Measurements from ENCODE around the gene IL21R.

Gene IL21R

GRCh38 chr16:27486344-27486743, 84.4 kb downstream of the IL21R start:
- no peak overlapping the region for H3K4me3 ChIP-seq (ENCODE audit: low read length)

GRCh38 chr16:27486760-27487159, 84.8 kb downstream of the IL21R start:
- Histone ChIP-seq H3K9me2 (replicated peaks; ENCODE audit: control insufficient read depth, low read length) (no peaks in the 10 kb centered on the region), H3K79me2 (ENCODE audit: control insufficient read depth, low read length) (no peaks in the 10 kb centered on the region), H3K27me3 (ENCODE audit: control insufficient read depth, low read length) (no peaks in the 10 kb centered on the region), H3K4me3 (ENCODE audit: low read length) (no peak overlapping the region), H3K9me3 (ENCODE audit: control insufficient read depth, insufficient read depth, low read length) (no peaks in the 10 kb centered on the region), H4K20me1 (ENCODE audit: control insufficient read depth, insufficient read depth, low read depth, low read length) (0 out of 2 replicates have a peak, but pooled peaks cover 4% of the 10 kb centered on the region), H3K4me2 (ENCODE audit: low read length) (no peak overlapping the region), H3K4me1 (ENCODE audit: control insufficient read depth, low read length) (no peaks in the 10 kb centered on the region), H3K36me3 (ENCODE audit: control insufficient read depth, low read length) (peaks cover 76% of the 10 kb centered on the region), H3K27ac (ENCODE audit: low read depth, low read length) (no peak overlapping the region), H3F3A (ENCODE audit: control insufficient read depth, insufficient read depth) (no peaks in the 10 kb centered on the region)
- TF ChIP-seq CTCF (IDR thresholded peaks at IDR 0.05; ENCODE audit: low read depth, low read length, poor library complexity, severe bottlenecking) (no peak), EZH2phosphoT487 (IDR thresholded peaks at IDR 0.05; ENCODE audit: borderline replicate concordance, low read length) (no peak)

More at GRCh38 chr16:27486344-27486743, 84.4 kb downstream of the IL21R start:
- Histone ChIP-seq H3F3A (ENCODE audit: control insufficient read depth, insufficient read depth) (no peaks in the 10 kb centered on the region), H3K36me3 (ENCODE audit: control insufficient read depth, low read length) (peaks cover 75% of the 10 kb centered on the region), H3K9me2 (replicated peaks; ENCODE audit: control insufficient read depth, low read length) (no peaks in the 10 kb centered on the region), H3K4me1 (ENCODE audit: control insufficient read depth, low read length) (no peaks in the 10 kb centered on the region), H4K20me1 (ENCODE audit: control insufficient read depth, insufficient read depth, low read depth, low read length) (0 out of 2 replicates have a peak, but pooled peaks cover 4% of the 10 kb centered on the region), H3K9me3 (ENCODE audit: control insufficient read depth, insufficient read depth, low read length) (no peaks in the 10 kb centered on the region), H3K27me3 (ENCODE audit: control insufficient read depth, low read length) (no peaks in the 10 kb centered on the region), H3K4me2 (ENCODE audit: low read length) (no peak overlapping the region), H3K79me2 (ENCODE audit: control insufficient read depth, low read length) (no peaks in the 10 kb centered on the region), H3K27ac (ENCODE audit: low read depth, low read length) (no peak overlapping the region)
- TF ChIP-seq EZH2phosphoT487 (IDR thresholded peaks at IDR 0.05; ENCODE audit: borderline replicate concordance, low read length) (no peak), CTCF (IDR thresholded peaks at IDR 0.05; ENCODE audit: low read depth, low read length, poor library complexity, severe bottlenecking) (no peak)

GRCh38 chr16:27489421-27489820, 87.4 kb downstream of the IL21R start:
- H3K4me1 ChIP-seq (ENCODE audit: control insufficient read depth, low read length) = no peaks in the 10 kb centered on the region
- TF ChIP-seq EZH2phosphoT487 (IDR thresholded peaks at IDR 0.05; ENCODE audit: borderline replicate concordance, low read length) = no peak
- TF ChIP-seq CTCF (IDR thresholded peaks at IDR 0.05; ENCODE audit: low read depth, low read length, poor library complexity, severe bottlenecking) = no peak

More at GRCh38 chr16:27489421-27489820, 87.4 kb downstream of the IL21R start:
- Histone ChIP-seq H3K27me3 (ENCODE audit: control insufficient read depth, low read length) (no peaks in the 10 kb centered on the region), H3K27ac (ENCODE audit: low read depth, low read length) (no peak overlapping the region), H3K9me2 (replicated peaks; ENCODE audit: control insufficient read depth, low read length) (no peaks in the 10 kb centered on the region), H3F3A (ENCODE audit: control insufficient read depth, insufficient read depth) (no peaks in the 10 kb centered on the region), H3K79me2 (ENCODE audit: control insufficient read depth, low read length) (no peaks in the 10 kb centered on the region), H3K9me3 (ENCODE audit: control insufficient read depth, insufficient read depth, low read length) (no peaks in the 10 kb centered on the region), H3K4me3 (ENCODE audit: low read length) (no peak overlapping the region), H3K36me3 (ENCODE audit: control insufficient read depth, low read length) (peaks cover 69% of the 10 kb centered on the region), H4K20me1 (ENCODE audit: control insufficient read depth, insufficient read depth, low read depth, low read length) (0 out of 2 replicates have a peak, but pooled peaks cover 4% of the 10 kb centered on the region), H3K4me2 (ENCODE audit: low read length) (no peak overlapping the region)
